K562 (cell line): ENCODE data around the gene LRP1. TPM values are rescaled to one million over a fixed set of nuclear protein-coding genes. Genes with fewer than 3 reads are reported as not detected.

Source experiments
- BCOR ChIP-seq: fragments of 450-650 bp; IDR thresholded peaks from 2 replicates; pipeline ENCODE4 v1.6.1; 2016
- E2F6 ChIP-seq, 2 experiments: IDR thresholded peaks; 2 replicates each; pipeline ENCODE4 v1.6.1; 2011; ENCODE audit warnings: borderline replicate concordance in 1 of 2, control low read depth in 1 of 2, low read depth in 1 of 2, low read length in 1 of 2, mild to moderate bottlenecking in 1 of 2, mixed read lengths in 1 of 2, moderate library complexity in 1 of 2; ENCODE audit not compliant: insufficient read depth in 1 of 2, insufficient read length in 1 of 2, poor library complexity in 1 of 2, severe bottlenecking in 1 of 2; ENCODE audit errors: extremely low read depth in 1 of 2
- FOSL1 ChIP-seq: fragments of 200-800 bp; sonication (Bioruptor generic); conservative IDR thresholded peaks from 2 replicates; pipeline ENCODE4 v1.6.1; 2016; ENCODE audit warnings: missing genetic modification characterization, missing compliant biosample characterization
- FOXK2 ChIP-seq, 2 experiments: fragments of 450-650 bp; IDR thresholded peaks in 1 of 2; conservative IDR thresholded peaks in 1 of 2; 2 replicates each; pipeline ENCODE4 v1.6.1; 2016; ENCODE audit warnings: low read depth in 2 of 2, mild to moderate bottlenecking in 1 of 2
- JUND ChIP-seq, 2 experiments: IDR thresholded peaks; 2 replicates in 1 of 2; 3 replicates in 1 of 2; pipeline ENCODE4 v1.6.1; 2011; ENCODE audit warnings: borderline replicate concordance in 2 of 2, low read depth in 2 of 2, low read length in 2 of 2, improper control_type of control experiment in 1 of 2, missing biosample characterization in 1 of 2, missing genetic modification characterization in 1 of 2, missing genetic modification reagents in 1 of 2
- PCBP1 ChIP-seq: fragments of 200-400 bp; formaldehyde crosslinking; IDR thresholded peaks from 2 replicates; pipeline ENCODE4 v1.6.1; 2018; ENCODE audit warnings: mild to moderate bottlenecking, low read depth, low read length; ENCODE audit not compliant: poor library complexity, severe bottlenecking
- RBBP5 ChIP-seq: fragments of 200-600 bp; sonication (generic); IDR thresholded peaks from 2 replicates; pipeline ENCODE4 v1.6.1; 2012; ENCODE audit warnings: borderline replicate concordance, mild to moderate bottlenecking, low read length, control low read depth, inconsistent platforms; ENCODE audit not compliant: insufficient read depth, poor library complexity, severe bottlenecking
- ZNF217 ChIP-seq: sonication (generic); formaldehyde crosslinking; IDR thresholded peaks from 2 replicates; pipeline ENCODE4 v1.8.0; 2022; ENCODE audit warnings: mild to moderate bottlenecking, missing genetic modification reagents
- polyA plus RNA-seq, 8 experiments: library from polyadenylated mRNA; depleted of rRNA in 4 of 8; stranded (reverse) in 5 of 8; unstranded in 3 of 8; fragments of >200 nt; fragmentation: Nextera tagmentation in 2 of 8; fragmentation: Illumina TruSeq in 1 of 8; extraction: Ambion mirVana in 2 of 8; extraction: Trizol in 1 of 8; gene quantifications; 2 replicates each; pipeline versions ENCODE4 v1.2.1 to v1.2.3, GENCODE V29; 2011 to 2014; ENCODE audit warnings: inconsistent platforms in 1 of 8, missing spikeins in 1 of 8
- total RNA-seq, 7 experiments: library from RNA; depleted of rRNA in 6 of 7; stranded (reverse); fragments of >200 nt in 6 of 7; fragmentation: Illumina TruSeq in 2 of 7; extraction: Trizol in 2 of 7; gene quantifications; 2 replicates each; pipeline versions ENCODE4 v1.2.1 to v1.2.3, GENCODE V29; 2011 to 2021; ENCODE audit warnings: low replicate concordance in 1 of 7

LRP1 gene
- total and polyA plus RNA-seq, 9 of the 15 experiments (the other 6 are each of a cell fraction or from before 2014, with no cell fraction given) = 0.04 to 0.64 (median 0.19) TPM; not detected in 2

- TF ChIP-seq JUND (IDR thresholded peaks at IDR 0.05; ENCODE audit: borderline replicate concordance, low read depth, low read length) = 0 out of 2 replicates have a peak, but pooled peaks have one; percentile 5
- no peak for TF ChIP-seq JUND (tag; IDR thresholded peaks at IDR 0.05; ENCODE audit: borderline replicate concordance, low read depth, low read length)
- TF ChIP-seq BCOR = no peak
- TF ChIP-seq FOXK2 (conservative IDR thresholded peaks at IDR 0.05 in 1 of 2, IDR thresholded peaks at IDR 0.05 in 1 of 2; ENCODE audit: low read depth in 2 of 2) = peak in 1 of 2 experiments; percentile 47; a peak in 1 of 4 replicates
- no peak for TF ChIP-seq ZNF217
- peak; percentile 67 for TF ChIP-seq FOSL1 (tag)
- TF ChIP-seq RBBP5 = peak; percentile 52
- peak; percentile 7 to 21 for TF ChIP-seq E2F6 (IDR thresholded peaks at IDR 0.05; ENCODE audit: borderline replicate concordance in 1 of 2, extremely low read depth in 1 of 2, insufficient read depth in 1 of 2, insufficient read length in 1 of 2, low read depth in 1 of 2, low read length in 1 of 2, poor library complexity in 1 of 2, severe bottlenecking in 1 of 2)
- TF ChIP-seq PCBP1 = peak; percentile 85
- TF ChIP-seq, all 486 proteins: peak for 21
These were observed at the start of gene LRP1 (continued) for GRCh38 chr12:57127726-57128518.
